Measurements from ENCODE around the gene PIK3R3.

- peak; percentile 96 to 98 (median 96) for TF ChIP-seq CTCF (IDR thresholded peaks at IDR 0.05)
- no peak for TF ChIP-seq POLR2A (IDR thresholded peaks at IDR 0.05)
Measured at GRCh38 chr1:46036894-46037839, 95.3 kb downstream of the PIK3R3 start.
